ENCODE data around the gene SLC35B2.

Gene SLC35B2

DNA sequence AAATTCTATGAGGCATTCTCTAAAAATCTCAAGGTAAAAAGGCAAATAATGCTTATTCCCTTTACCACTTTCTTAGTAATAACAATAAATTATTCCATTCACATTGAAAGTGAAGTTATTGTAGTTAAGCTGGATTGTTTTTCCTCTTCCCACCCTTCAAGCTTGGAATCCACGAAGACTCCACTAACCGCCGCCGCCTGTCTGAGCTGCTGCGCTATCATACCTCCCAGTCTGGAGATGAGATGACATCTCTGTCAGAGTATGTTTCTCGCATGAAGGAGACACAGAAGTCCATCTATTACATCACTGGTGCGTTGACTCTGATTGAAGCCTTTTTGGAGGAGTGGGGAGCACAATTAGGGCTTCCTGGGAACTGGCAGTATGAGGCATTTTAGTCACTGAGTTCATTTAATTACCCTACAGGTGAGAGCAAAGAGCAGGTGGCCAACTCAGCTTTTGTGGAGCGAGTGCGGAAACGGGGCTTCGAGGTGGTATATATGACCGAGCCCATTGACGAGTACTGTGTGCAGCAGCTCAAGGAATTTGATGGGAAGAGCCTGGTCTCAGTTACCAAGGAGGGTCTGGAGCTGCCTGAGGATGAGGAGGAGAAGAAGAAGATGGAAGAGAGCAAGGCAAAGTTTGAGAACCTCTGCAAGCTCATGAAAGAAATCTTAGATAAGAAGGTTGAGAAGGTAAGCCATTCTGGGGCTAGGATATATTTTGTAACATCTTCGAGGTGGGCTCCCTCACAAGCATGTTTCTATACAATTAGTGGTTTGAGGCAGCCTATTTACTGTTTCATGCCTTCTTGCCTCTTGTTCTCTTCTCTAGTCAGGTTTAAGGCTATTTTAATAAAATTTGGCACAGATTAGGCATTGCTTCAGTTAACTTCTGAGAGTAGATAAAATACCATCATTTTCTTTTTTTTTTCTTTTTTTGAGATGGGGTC is 5.5 kb downstream of the SLC35B2 start:
- DNase-seq: no peak

DNA sequence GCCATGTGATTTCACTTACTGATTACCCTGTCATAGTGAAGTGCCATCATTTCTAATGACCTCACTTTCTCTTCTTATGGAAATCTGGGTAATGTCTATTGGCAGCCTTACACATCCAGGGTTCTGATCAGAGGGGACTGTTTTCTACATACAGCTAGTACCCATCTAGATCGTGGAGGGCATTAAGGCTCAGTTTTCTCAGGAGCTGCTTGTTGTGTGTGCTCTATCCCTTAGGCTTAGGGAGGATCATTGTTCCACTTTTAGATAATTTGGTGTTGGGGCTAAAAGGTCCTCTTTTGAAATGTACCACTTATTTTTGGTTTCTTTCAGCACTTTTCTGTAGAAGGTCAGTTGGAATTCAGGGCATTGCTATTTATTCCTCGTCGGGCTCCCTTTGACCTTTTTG is 6.6 kb downstream of the SLC35B2 start:
- DNase-seq: no peak

DNA sequence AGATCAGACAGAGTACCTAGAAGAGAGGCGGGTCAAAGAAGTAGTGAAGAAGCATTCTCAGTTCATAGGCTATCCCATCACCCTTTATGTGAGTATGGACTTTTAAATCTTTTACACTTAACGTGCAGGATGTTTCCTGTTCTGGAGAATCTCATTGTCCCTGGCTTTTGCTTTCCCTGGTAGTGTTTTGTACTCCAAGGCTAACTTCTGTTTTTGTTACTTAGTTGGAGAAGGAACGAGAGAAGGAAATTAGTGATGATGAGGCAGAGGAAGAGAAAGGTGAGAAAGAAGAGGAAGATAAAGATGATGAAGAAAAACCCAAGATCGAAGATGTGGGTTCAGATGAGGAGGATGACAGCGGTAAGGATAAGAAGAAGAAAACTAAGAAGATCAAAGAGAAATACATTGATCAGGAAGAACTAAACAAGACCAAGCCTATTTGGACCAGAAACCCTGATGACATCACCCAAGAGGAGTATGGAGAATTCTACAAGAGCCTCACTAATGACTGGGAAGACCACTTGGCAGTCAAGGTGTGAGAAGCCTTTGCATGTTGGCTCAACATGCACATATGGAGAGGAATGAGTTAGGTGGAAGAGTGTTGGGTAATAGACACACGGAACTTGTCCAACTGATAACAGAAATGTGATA is 7.1 kb downstream of the SLC35B2 start:
- DNase-seq: no peak

GRCh38 chr6:44249082-44249748 is 8.1 kb downstream of the SLC35B2 start:
- no peak for DNase-seq

DNA sequence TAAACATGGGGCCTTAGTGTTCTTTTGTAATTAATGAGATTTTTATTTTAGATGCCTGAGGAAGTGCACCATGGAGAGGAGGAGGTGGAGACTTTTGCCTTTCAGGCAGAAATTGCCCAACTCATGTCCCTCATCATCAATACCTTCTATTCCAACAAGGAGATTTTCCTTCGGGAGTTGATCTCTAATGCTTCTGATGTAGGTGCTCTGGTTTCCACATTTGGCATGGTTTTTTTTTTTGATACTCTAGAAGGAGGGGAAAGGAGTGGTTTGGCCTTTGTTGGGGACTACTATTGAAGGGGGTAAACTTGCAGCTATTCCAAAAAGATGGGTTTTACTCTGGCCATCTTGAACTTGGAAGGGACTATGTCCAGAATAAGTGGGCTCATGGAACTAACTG is 8.7 kb downstream of the SLC35B2 start:
- no peak for DNase-seq

DNA sequence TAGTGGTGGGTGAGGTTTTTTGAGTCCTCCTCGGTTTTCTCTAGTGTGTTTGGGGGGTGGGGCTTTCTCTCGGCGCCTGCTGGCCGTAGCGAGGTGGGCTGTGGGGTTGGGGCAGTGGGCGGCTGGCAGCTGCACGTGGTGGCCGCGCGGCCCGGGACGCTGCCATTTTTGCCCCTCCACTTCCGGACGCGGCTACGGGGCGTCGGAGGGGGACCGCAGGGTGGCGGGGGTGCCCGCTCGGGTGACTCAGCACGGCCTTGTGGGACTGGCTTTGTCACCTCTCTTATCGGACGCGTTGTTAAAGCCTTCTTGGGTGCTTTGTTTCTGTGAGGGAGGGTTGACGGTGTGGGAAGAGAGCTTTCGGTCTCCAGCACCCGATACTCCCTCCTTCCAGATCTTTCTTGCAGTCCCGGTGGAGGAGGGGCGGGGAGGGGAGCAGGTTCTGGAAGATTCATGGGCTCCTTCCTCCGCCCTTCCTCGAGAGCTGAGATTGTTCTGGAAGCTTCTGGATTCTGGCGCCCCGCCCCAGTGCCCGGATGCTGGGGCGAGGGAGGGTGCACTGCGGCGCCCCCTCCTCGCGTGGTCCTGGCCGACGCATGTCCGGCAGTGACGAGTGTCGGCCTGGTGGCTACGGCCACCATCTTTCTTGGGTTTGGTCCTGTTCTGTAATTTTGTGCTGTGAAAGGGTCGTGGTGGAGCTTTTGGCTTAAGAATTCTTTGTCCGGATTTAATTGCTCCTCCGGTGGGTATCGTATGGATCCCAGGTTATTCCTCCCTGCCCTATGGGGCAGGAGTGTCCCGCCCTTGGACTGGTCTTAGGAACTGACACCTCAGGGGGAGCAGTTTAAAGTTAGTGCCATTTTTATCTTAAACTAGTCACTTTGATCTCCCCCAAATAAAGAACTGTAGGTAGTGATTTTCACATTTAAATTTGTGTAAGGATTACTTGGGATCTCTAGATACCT is 9.7 kb downstream of the SLC35B2 start:
- peak; percentile 84 for DNase-seq

DNA sequence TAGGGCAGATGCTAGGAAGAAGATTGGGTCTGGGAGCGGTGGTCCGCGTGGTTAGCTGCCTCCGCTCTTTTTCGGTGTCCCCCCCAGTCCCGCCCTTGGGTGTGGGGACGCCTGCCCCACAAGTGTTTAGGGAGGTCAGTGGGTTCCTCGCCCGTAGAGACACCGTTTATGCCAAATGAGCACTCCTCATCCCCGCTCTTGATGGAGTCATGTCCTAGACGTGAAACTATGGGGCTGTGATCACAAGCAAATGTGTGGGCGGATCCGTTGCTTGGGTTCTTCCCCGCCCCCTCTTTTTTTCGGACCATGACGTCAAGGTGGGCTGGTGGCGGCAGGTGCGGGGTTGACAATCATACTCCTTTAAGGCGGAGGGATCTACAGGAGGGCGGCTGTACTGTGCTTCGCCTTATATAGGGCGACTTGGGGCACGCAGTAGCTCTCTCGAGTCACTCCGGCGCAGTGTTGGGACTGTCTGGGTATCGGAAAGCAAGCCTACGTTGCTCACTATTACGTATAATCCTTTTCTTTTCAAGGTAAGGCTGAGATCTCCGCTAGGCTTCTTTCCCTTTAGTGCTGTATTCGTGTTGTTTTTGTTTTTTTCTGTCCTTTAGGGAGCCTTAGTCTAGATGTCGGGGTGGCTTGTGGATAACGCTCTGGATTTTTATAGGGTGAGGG is 10.5 kb downstream of the SLC35B2 start, which contains the start of gene HSP90AB1:
HSP90AB1 (plus strand) TSS at position 439 of the 675 bp plus-strand sequence. CDS start 1,529 bp downstream, outside the sequence.
- peak; percentile 98 for DNase-seq

DNA sequence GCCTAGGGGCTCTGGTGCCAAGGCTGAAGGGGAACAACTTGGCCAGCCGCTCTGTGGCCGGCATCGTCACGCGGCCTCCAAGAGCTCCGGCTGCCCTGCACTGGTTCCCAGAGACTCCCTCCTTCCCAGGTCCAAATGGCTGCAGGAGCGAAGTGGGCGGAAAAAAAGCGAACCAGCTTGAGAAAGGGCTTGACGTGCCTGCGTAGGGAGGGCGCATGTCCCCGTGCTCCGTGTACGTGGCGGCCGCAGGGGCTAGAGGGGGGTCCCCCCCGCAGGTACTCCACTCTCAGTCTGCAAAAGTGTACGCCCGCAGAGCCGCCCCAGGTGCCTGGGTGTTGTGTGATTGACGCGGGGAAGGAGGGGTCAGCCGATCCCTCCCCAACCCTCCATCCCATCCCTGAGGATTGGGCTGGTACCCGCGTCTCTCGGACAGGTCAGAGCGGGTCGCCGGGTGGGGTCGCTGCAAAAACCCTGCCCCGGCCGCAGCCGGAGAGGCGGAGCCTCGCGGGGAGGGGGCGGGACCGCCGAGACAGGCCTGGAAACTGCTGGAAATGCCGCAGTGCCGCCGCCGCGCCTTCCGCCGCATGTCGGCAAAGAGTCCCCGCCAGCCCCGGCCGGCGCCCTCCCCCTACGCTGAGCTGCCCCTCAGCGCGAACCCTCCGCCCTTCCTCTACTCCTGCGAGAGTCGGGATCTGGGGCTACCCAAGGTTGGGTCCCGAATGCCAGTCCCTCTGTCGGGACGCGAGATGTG is 11.2 kb downstream of the SLC35B2 start:
- peak; percentile 84 for DNase-seq

- DNase-seq: no peak
Observed at GRCh38 chr6:44245391-44245911, 11.9 kb downstream of the SLC35B2 start.

DNA sequence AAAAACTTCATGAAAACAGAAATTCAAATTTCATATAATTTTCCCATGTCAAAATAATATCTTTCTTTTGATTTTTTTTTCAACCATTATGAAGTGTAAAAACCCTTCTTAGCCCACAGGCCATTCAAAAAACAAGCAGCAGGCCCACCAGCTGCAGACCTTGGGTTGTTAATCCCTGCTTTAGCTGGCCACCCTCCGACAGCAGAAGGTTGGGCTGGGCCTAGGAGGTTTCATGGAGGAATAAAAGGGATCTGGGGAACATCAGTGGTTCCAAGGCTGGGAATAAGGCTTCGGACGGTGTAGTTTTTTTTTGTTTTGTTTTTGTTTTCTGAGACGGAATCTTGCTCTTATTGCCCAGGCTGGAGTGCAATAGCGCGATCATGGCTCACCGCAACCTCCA is 14.0 kb downstream of the SLC35B2 start:
- DNase-seq: no peak

- no peak for DNase-seq
Observed at GRCh38 chr6:44238687-44239350, 18.5 kb downstream of the SLC35B2 start.

GRCh38 chr6:44237813-44238433 is 19.4 kb downstream of the SLC35B2 start:
- peak; percentile 78 for DNase-seq

- DNase-seq: peak; percentile 83
Observed at GRCh38 chr6:44237021-44237812, 20.1 kb downstream of the SLC35B2 start.

- no peak for DNase-seq
Observed at GRCh38 chr6:44235891-44236516, 21.3 kb downstream of the SLC35B2 start.

DNA sequence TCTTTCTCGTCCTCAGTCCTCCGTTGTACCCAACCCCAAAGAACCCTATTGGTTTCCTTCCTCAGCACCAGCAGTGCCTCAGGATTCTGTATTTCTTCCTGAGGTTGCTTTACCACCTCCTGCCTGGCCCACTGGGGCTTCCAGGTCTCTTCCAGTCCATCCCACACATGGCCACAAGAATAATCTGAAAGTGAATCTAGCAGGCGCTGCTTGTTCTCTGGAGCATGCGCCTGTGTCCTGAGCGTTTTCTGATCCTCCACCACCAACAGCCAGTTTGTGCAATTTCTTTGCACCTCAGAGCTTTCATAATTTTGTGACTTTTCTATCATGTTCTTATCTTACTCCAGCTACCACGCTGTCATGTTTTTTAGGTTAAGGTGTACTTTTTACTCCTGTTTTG is 22.1 kb downstream of the SLC35B2 start:
- no peak for DNase-seq

- no peak for DNase-seq
Observed at GRCh38 chr6:44234101-44235025, 23.0 kb downstream of the SLC35B2 start.

DNA sequence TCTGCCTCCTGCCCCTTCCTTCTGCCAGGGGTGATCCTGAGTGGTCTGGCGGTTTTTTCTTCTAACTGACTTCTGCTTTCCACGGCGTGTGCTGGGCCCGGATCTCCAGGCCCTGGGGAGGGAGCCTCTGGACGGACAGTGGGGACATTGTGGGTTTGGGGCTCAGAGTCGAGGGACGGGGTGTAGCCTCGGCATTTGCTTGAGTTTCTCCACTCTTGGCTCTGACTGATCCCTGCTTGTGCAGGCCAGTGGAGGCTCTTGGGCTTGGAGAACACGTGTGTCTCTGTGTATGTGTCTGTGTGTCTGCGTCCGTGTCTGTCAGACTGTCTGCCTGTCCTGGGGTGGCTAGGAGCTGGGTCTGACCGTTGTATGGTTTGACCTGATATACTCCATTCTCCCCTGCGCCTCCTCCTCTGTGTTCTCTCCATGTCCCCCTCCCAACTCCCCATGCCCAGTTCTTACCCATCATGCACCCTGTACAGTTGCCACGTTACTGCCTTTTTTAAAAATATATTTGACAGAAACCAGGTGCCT is 23.7 kb downstream of the SLC35B2 start:
- DNase-seq: no peak

Data from CD4-positive, alpha-beta T cell treated with Interferon gamma for 1 hour (primary cell).